ENCODE data around the gene FHAD1. TPM values are rescaled to one million over a fixed set of nuclear protein-coding genes. Genes with fewer than 3 reads are reported as not detected.
"Not testable (repeated sequence)": the region's sequence is repeated elsewhere in the genome, so short reads cannot be mapped to it uniquely, and the experiment has no call there.

The FHAD1 gene
- total and polyA plus RNA-seq, 4 donors, result under 0.01 to 0.13 (median 0.05) TPM; not detected in 1

GRCh38 chr1:15426492-15427279 lies 179.7 kb downstream of the FHAD1 start:
- peaks cover 0 to 5% (median 1%) of the 10 kb centered on the region in 4 donors for H3K36me3 ChIP-seq (ENCODE audit: control insufficient read depth in 4 of 4, insufficient read depth in 3 of 4, low read depth in 1 of 4, low read length in 3 of 4)
- H3K4me3 ChIP-seq (ENCODE audit: low read depth in 1 of 3, low read length in 3 of 3), result no peak overlapping the region
- no peak for DNase-seq (ENCODE audit: low spot score)
- H3K9ac ChIP-seq (ENCODE audit: low read depth in 1 of 2, low read length in 2 of 2), result no peak overlapping the region
- WGBS, result 83% methylated on average over 30 of the region's 30 CpGs
- no peak overlapping the region for H3K27ac ChIP-seq (ENCODE audit: low read depth in 1 of 2, low read length in 2 of 2)
- no peaks in the 10 kb centered on the region for H3K9me3 ChIP-seq (ENCODE audit: control insufficient read depth in 4 of 4, low read length in 3 of 4)
- no peaks in the 10 kb centered on the region for H3K27me3 ChIP-seq (ENCODE audit: control insufficient read depth in 4 of 4, insufficient read depth in 4 of 4, low read length in 3 of 4)
- peaks cover 0 to 21% (median 13%) of the 10 kb centered on the region in 4 donors for H3K4me1 ChIP-seq (ENCODE audit: control insufficient read depth in 4 of 4, insufficient read depth in 4 of 4, low read length in 3 of 4)
- no peak for TF ChIP-seq HNF4G (IDR thresholded peaks at IDR 0.05)
- TF ChIP-seq NR2F2 (IDR thresholded peaks at IDR 0.05), result no peak
- peak in 1 of 2 donors; percentile 6 for TF ChIP-seq RAD21 (IDR thresholded peaks at IDR 0.05)
- TF ChIP-seq CTCF (IDR thresholded peaks at IDR 0.05; ENCODE audit: low read depth, low read length, missing input control), result no peak

- H3K9ac ChIP-seq (ENCODE audit: low read depth in 1 of 2, low read length in 2 of 2), result no peak overlapping the region
- H3K36me3 ChIP-seq (ENCODE audit: control insufficient read depth in 4 of 4, insufficient read depth in 3 of 4, low read depth in 1 of 4, low read length in 3 of 4), result peaks cover 0 to 5% (median 1%) of the 10 kb centered on the region in 4 donors
- TF ChIP-seq ATF3 (IDR thresholded peaks at IDR 0.05) (no peak), YY1 (IDR thresholded peaks at IDR 0.05) (no peak)
Observed at GRCh38 chr1:15427280-15427666, 180.2 kb downstream of the FHAD1 start.

GRCh38 chr1:15428252-15428651 lies 181.2 kb downstream of the FHAD1 start:
- H3K27ac ChIP-seq (ENCODE audit: low read depth in 1 of 2, low read length in 2 of 2); H3K9ac ChIP-seq (ENCODE audit: low read depth in 1 of 2, low read length in 2 of 2); H3K4me3 ChIP-seq (ENCODE audit: low read depth in 1 of 3, low read length in 3 of 3); H3K27me3 ChIP-seq (ENCODE audit: control insufficient read depth in 4 of 4, insufficient read depth in 4 of 4, low read length in 3 of 4); DNase-seq (ENCODE audit: low spot score); H3K36me3 ChIP-seq (ENCODE audit: control insufficient read depth in 4 of 4, insufficient read depth in 3 of 4, low read depth in 1 of 4, low read length in 3 of 4); H3K9me3 ChIP-seq (ENCODE audit: control insufficient read depth in 4 of 4, low read length in 3 of 4): not testable (repeated sequence)
- peaks cover 0 to 17% (median 10%) of the 10 kb centered on the region in 4 donors for H3K4me1 ChIP-seq (ENCODE audit: control insufficient read depth in 4 of 4, insufficient read depth in 4 of 4, low read length in 3 of 4)
- WGBS, result 91% methylated on average over 11 of the region's 11 CpGs

More at GRCh38 chr1:15427280-15427666, 180.2 kb downstream of the FHAD1 start:
- no peak overlapping the region for H3K4me3 ChIP-seq (ENCODE audit: low read depth in 1 of 3, low read length in 3 of 3)
- no peaks in the 10 kb centered on the region for H3K27me3 ChIP-seq (ENCODE audit: control insufficient read depth in 4 of 4, insufficient read depth in 4 of 4, low read length in 3 of 4)
- WGBS, result 91% methylated on average over 6 of the region's 6 CpGs
- H3K4me1 ChIP-seq (ENCODE audit: control insufficient read depth in 4 of 4, insufficient read depth in 4 of 4, low read length in 3 of 4), result peaks cover 0 to 18% (median 10%) of the 10 kb centered on the region in 4 donors
- H3K27ac ChIP-seq (ENCODE audit: low read depth in 1 of 2, low read length in 2 of 2), result no peak overlapping the region
- DNase-seq (ENCODE audit: low spot score), result no peak
- H3K9me3 ChIP-seq (ENCODE audit: control insufficient read depth in 4 of 4, low read length in 3 of 4), result no peaks in the 10 kb centered on the region

GRCh38 chr1:15428815-15429435 lies 181.9 kb downstream of the FHAD1 start:
- H3K27me3 ChIP-seq (ENCODE audit: control insufficient read depth in 4 of 4, insufficient read depth in 4 of 4, low read length in 3 of 4), result no peaks in the 10 kb centered on the region
- H3K9ac ChIP-seq (ENCODE audit: low read depth in 1 of 2, low read length in 2 of 2), result no peak overlapping the region
- H3K27ac ChIP-seq (ENCODE audit: low read depth in 1 of 2, low read length in 2 of 2), result peak overlapping the region; percentile 27 to 67
- WGBS, result 95% methylated on average over 18 of the region's 18 CpGs
- H3K4me3 ChIP-seq (ENCODE audit: low read depth in 1 of 3, low read length in 3 of 3), result no peak overlapping the region
- no peak for DNase-seq (ENCODE audit: low spot score)
- H3K4me1 ChIP-seq (ENCODE audit: control insufficient read depth in 4 of 4, insufficient read depth in 4 of 4, low read length in 3 of 4), result peaks cover 0 to 11% (median 7%) of the 10 kb centered on the region in 4 donors
- H3K9me3 ChIP-seq (ENCODE audit: control insufficient read depth in 4 of 4, low read length in 3 of 4), result no peaks in the 10 kb centered on the region
- TF ChIP-seq ZBTB33 (IDR thresholded peaks at IDR 0.05) (no peak), REST (IDR thresholded peaks at IDR 0.05) (no peak), RAD21 (IDR thresholded peaks at IDR 0.05) (no peak)
- H3K36me3 ChIP-seq (ENCODE audit: control insufficient read depth in 4 of 4, insufficient read depth in 3 of 4, low read depth in 1 of 4, low read length in 3 of 4), result peaks cover 0 to 5% (median 1%) of the 10 kb centered on the region in 4 donors

Data from liver (tissue), 9 donors.